HepG2 (cell line): ENCODE data around the gene CCDC117. TPM values are rescaled to one million over a fixed set of nuclear protein-coding genes. Genes with fewer than 3 reads are reported as not detected.
A peak's percentile ranks its signal among the peaks of the same experiment; 100 is the strongest.

ENCODE experiments used
- HOXA3 ChIP-seq: sonication (generic); formaldehyde crosslinking; IDR thresholded peaks from 2 replicates; pipeline ENCODE4 v1.5.0; 2020; ENCODE audit warnings: missing genetic modification reagents
- KIAA2018 ChIP-seq: sonication (generic); formaldehyde crosslinking; IDR thresholded peaks from 2 replicates; pipeline ENCODE4 v1.5.0; 2020; ENCODE audit warnings: mild to moderate bottlenecking, missing genetic modification reagents, borderline replicate concordance
- RCOR2 ChIP-seq: IDR thresholded peaks from 2 replicates; pipeline ENCODE4 v1.6.1; 2016; ENCODE audit warnings: missing biosample characterization, missing genetic modification reagents
- RFXANK ChIP-seq: IDR thresholded peaks from 2 replicates; pipeline ENCODE4 v1.6.1; 2016
- ZBTB33 ChIP-seq: sonication (generic); formaldehyde crosslinking; IDR thresholded peaks from 2 replicates; pipeline ENCODE4 v1.4.0; 2020; ENCODE audit warnings: missing genetic modification reagents
- ZNF333 ChIP-seq: sonication (generic); formaldehyde crosslinking; IDR thresholded peaks from 2 replicates; pipeline ENCODE4 v1.4.0; 2020; ENCODE audit warnings: mild to moderate bottlenecking, missing genetic modification reagents, borderline replicate concordance
- polyA plus RNA-seq, 8 experiments: library from polyadenylated mRNA; depleted of rRNA in 3 of 8; stranded (reverse) in 7 of 8; unstranded in 1 of 8; fragments of >200 nt; fragmentation: Illumina TruSeq in 4 of 8; extraction: Trizol in 4 of 8; gene quantifications; 2 replicates each; pipeline versions ENCODE4 v1.2.1 to v1.2.3, GENCODE V29; 2011 to 2016; ENCODE audit warnings: low read depth in 4 of 8, missing spikeins in 1 of 8, mixed read lengths in 1 of 8; ENCODE audit not compliant: insufficient read depth in 1 of 8
- total RNA-seq, 5 experiments: library from RNA; depleted of rRNA; stranded (reverse); fragments of >200 nt; fragmentation: Illumina TruSeq; extraction: Trizol; gene quantifications; 2 replicates each; pipeline ENCODE4 v1.2.3, GENCODE V29; 2016; ENCODE audit warnings: low read depth in 1 of 5
- TF ChIP-seq, protein P1 (sequence below): IDR thresholded peaks from 2 replicates; pipeline ENCODE4 v1.6.1; 2016; ENCODE audit warnings: low read depth, missing genetic modification reagents, missing compliant biosample characterization
- TF ChIP-seq, protein P2 (sequence below): sonication (generic); formaldehyde crosslinking; IDR thresholded peaks from 2 replicates; pipeline ENCODE4 v1.4.0; 2020; ENCODE audit warnings: missing genetic modification reagents
- TF ChIP-seq, protein P3 (sequence below), 2 experiments: fragments of 450-650 bp in 1 of 2; sonication (generic) in 1 of 2; formaldehyde crosslinking; IDR thresholded peaks; 2 replicates each; pipeline versions ENCODE4 v1.5.0 to v1.8.0; 2020 to 2022; ENCODE audit warnings: mild to moderate bottlenecking in 1 of 2, missing genetic modification reagents in 1 of 2

CCDC117 gene
- total and polyA plus RNA-seq, 2 of the 13 experiments (the other 11 are each of a cell fraction or from before 2014, with no cell fraction given) = 12.6 to 34.2 TPM

DNA sequence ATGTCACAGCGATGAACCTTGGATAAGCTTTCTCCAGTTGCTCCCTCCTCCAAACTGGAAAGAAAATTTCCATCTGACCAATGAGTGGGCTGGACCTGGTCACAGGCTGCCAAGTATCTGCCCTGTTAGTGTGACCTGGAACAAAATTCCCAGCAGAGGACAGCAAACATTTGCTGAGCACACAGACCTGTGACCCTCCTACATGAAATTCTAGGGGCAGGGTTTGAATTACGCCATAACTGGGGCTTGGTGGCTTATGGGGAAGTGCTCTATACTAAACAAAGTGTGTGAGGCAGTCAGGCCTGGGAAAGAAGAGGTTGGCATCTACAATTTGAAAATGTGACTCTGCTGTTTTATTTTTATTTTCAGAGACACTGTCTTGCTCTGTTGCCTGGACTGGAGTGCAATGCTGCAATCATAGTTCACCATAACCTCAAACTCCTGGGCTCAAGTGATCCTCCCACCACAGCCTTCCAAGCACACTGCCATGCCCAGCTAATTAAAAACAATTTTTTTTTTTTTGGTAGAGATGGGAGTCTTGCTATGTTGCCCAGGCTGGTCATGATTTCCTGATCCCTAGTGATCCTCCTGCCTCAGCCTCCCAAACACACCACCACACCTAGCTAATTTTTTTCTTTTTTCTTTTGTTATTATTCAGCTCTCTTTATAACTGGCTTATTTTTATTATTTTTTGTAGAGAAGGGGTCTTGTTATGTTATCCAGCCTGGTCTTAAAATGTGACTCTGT lies 41.5 kb downstream of the CCDC117 start (continued):
- peak; percentile 79; the same call in 1 of the 2 replicates for TF ChIP-seq HOXA3 (CRISPR knock-in tag)
- TF ChIP-seq RFXANK (CRISPR knock-in tag) = 0 out of 2 replicates have a peak, but pooled peaks have one; percentile 65
- no peak for TF ChIP-seq KIAA2018 (CRISPR knock-in tag)
- no peak for TF ChIP-seq ZNF333 (CRISPR knock-in tag)
- TF ChIP-seq, protein P1, sequence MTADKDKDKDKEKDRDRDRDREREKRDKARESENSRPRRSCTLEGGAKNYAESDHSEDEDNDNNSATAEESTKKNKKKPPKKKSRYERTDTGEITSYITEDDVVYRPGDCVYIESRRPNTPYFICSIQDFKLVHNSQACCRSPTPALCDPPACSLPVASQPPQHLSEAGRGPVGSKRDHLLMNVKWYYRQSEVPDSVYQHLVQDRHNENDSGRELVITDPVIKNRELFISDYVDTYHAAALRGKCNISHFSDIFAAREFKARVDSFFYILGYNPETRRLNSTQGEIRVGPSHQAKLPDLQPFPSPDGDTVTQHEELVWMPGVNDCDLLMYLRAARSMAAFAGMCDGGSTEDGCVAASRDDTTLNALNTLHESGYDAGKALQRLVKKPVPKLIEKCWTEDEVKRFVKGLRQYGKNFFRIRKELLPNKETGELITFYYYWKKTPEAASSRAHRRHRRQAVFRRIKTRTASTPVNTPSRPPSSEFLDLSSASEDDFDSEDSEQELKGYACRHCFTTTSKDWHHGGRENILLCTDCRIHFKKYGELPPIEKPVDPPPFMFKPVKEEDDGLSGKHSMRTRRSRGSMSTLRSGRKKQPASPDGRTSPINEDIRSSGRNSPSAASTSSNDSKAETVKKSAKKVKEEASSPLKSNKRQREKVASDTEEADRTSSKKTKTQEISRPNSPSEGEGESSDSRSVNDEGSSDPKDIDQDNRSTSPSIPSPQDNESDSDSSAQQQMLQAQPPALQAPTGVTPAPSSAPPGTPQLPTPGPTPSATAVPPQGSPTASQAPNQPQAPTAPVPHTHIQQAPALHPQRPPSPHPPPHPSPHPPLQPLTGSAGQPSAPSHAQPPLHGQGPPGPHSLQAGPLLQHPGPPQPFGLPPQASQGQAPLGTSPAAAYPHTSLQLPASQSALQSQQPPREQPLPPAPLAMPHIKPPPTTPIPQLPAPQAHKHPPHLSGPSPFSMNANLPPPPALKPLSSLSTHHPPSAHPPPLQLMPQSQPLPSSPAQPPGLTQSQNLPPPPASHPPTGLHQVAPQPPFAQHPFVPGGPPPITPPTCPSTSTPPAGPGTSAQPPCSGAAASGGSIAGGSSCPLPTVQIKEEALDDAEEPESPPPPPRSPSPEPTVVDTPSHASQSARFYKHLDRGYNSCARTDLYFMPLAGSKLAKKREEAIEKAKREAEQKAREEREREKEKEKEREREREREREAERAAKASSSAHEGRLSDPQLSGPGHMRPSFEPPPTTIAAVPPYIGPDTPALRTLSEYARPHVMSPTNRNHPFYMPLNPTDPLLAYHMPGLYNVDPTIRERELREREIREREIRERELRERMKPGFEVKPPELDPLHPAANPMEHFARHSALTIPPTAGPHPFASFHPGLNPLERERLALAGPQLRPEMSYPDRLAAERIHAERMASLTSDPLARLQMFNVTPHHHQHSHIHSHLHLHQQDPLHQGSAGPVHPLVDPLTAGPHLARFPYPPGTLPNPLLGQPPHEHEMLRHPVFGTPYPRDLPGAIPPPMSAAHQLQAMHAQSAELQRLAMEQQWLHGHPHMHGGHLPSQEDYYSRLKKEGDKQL = peak; percentile 82
- TF ChIP-seq ZBTB33 = peak; percentile 50; the same call in 1 of the 2 replicates
- TF ChIP-seq, protein P2, sequence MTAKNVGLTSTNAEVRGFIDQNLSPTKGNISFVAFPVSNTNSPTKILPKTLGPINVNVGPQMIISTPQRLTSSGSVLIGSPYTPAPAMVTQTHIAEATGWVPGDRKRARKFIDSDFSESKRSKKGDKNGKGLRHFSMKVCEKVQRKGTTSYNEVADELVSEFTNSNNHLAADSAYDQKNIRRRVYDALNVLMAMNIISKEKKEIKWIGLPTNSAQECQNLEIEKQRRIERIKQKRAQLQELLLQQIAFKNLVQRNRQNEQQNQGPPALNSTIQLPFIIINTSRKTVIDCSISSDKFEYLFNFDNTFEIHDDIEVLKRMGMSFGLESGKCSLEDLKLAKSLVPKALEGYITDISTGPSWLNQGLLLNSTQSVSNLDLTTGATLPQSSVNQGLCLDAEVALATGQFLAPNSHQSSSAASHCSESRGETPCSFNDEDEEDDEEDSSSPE = peak; percentile 18; the same call in 1 of the 2 replicates
- TF ChIP-seq, protein P3, sequence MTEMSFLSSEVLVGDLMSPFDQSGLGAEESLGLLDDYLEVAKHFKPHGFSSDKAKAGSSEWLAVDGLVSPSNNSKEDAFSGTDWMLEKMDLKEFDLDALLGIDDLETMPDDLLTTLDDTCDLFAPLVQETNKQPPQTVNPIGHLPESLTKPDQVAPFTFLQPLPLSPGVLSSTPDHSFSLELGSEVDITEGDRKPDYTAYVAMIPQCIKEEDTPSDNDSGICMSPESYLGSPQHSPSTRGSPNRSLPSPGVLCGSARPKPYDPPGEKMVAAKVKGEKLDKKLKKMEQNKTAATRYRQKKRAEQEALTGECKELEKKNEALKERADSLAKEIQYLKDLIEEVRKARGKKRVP (CRISPR knock-in tag; IDR thresholded peaks at IDR 0.05) = peak in 1 of 2 experiments; percentile 91; a peak in 2 of 4 replicates
- 0 out of 2 replicates have a peak, but pooled peaks have one; percentile 39 for TF ChIP-seq RCOR2 (CRISPR knock-in tag)
